Measurements from ENCODE around the gene MEIS2.

MEIS2 gene

DNA sequence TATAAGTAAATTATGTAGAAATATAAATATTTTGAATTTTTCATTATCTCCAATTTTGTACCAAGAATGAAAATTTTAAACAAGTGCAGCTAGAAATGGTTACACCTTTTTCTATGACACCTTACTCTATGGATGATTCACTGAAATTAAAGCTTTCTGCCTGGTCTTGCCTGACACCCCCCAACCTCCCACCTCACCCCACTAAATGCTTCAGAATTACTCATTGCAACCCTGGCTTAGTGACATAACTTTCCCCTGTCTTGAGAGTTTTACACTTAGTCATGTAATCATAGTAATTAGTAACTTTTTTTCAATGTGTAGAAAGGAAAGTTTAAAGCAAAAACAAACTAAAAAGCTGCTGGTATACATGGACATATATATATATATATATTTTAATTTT, 42.0 kb upstream of the MEIS2 start (continued):
- TF ChIP-seq, protein P1, sequence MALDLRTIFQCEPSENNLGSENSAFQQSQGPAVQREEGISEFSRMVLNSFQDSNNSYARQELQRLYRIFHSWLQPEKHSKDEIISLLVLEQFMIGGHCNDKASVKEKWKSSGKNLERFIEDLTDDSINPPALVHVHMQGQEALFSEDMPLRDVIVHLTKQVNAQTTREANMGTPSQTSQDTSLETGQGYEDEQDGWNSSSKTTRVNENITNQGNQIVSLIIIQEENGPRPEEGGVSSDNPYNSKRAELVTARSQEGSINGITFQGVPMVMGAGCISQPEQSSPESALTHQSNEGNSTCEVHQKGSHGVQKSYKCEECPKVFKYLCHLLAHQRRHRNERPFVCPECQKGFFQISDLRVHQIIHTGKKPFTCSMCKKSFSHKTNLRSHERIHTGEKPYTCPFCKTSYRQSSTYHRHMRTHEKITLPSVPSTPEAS (tag by site-specific recombination; IDR thresholded peaks at IDR 0.05): no peak
- TF ChIP-seq ZNF157 (tag by site-specific recombination; IDR thresholded peaks at IDR 0.05): no peak
- no peak for TF ChIP-seq ZNF280D (tag by site-specific recombination; IDR thresholded peaks at IDR 0.05)
- no peak for TF ChIP-seq ZNF626 (tag by site-specific recombination; IDR thresholded peaks at IDR 0.05)
- TF ChIP-seq ZNF473 (tag by site-specific recombination; IDR thresholded peaks at IDR 0.05): no peak
- TF ChIP-seq SP3 (tag by site-specific recombination; IDR thresholded peaks at IDR 0.05): no peak
- no peak for TF ChIP-seq ZNF140 (tag by site-specific recombination; IDR thresholded peaks at IDR 0.05)
- TF ChIP-seq ZNF707 (tag by site-specific recombination; IDR thresholded peaks at IDR 0.05): no peak
- TF ChIP-seq KLF10 (tag by site-specific recombination; IDR thresholded peaks at IDR 0.05): no peak
- no peak for TF ChIP-seq ZNF623 (tag by site-specific recombination; IDR thresholded peaks at IDR 0.05)
- TF ChIP-seq ZNF571 (tag by site-specific recombination; IDR thresholded peaks at IDR 0.05): no peak
- TF ChIP-seq ZBTB17 (tag by site-specific recombination; IDR thresholded peaks at IDR 0.05): no peak
- TF ChIP-seq, protein P2, sequence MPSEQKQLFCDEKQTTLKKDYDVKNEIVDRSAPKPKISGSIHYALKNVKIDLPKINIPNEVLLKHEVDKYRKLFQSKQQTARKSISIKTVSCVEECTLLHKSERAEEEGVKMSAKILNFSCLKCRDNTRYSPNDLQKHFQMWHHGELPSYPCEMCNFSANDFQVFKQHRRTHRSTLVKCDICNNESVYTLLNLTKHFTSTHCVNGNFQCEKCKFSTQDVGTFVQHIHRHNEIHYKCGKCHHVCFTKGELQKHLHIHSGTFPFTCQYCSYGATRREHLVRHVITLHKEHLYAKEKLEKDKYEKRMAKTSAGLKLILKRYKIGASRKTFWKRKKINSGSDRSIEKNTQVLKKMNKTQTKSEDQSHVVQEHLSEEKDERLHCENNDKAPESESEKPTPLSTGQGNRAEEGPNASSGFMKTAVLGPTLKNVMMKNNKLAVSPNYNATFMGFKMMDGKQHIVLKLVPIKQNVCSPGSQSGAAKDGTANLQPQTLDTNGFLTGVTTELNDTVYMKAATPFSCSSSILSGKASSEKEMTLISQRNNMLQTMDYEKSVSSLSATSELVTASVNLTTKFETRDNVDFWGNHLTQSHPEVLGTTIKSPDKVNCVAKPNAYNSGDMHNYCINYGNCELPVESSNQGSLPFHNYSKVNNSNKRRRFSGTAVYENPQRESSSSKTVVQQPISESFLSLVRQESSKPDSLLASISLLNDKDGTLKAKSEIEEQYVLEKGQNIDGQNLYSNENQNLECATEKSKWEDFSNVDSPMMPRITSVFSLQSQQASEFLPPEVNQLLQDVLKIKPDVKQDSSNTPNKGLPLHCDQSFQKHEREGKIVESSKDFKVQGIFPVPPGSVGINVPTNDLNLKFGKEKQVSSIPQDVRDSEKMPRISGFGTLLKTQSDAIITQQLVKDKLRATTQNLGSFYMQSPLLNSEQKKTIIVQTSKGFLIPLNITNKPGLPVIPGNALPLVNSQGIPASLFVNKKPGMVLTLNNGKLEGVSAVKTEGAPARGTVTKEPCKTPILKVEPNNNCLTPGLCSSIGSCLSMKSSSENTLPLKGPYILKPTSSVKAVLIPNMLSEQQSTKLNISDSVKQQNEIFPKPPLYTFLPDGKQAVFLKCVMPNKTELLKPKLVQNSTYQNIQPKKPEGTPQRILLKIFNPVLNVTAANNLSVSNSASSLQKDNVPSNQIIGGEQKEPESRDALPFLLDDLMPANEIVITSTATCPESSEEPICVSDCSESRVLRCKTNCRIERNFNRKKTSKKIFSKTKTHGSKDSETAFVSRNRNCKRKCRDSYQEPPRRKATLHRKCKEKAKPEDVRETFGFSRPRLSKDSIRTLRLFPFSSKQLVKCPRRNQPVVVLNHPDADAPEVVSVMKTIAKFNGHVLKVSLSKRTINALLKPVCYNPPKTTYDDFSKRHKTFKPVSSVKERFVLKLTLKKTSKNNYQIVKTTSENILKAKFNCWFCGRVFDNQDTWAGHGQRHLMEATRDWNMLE (tag by site-specific recombination; conservative IDR thresholded peaks at IDR 0.05; ENCODE audit: low read depth): no peak
- TF ChIP-seq GLI2 (tag by site-specific recombination; IDR thresholded peaks at IDR 0.05; ENCODE audit: borderline replicate concordance, low read depth): no peak

DNA sequence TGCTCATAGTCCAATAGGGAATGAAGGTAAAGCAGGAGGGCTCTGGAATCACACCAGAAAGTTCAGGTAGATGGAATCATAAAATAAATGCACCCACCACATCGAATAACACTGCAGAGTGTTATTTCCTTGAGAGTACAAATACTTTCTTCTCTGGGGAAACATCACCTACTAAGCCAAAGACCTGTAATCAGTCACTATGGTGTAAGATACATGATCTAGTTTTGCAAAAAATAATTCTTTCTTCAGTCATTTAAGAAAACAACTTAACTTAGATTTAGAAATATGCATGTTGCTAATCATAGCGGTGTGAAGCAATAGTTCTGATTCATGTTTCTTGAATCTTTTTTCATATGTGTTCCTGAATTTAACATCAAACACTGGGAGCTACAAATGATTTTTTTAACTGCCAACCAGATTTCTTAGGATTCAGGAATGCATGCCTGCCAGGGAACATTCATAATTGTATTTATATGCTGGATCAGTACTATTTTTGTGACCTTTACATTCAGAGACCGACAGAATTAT, 40.2 kb upstream of the MEIS2 start:
- Histone ChIP-seq H3K36me3 (ENCODE audit: control insufficient read depth in 2 of 2, insufficient read depth in 1 of 2, low read length in 2 of 2) (no peaks in the 10 kb centered on the region), H3K4me1 (ENCODE audit: control insufficient read depth, insufficient read depth, low read length) (no peaks in the 10 kb centered on the region), H3K27ac (ENCODE audit: extremely low read depth, low read depth, low read length) (no peak overlapping the region), H3K4me3 (ENCODE audit: low read depth, low read length) (no peak overlapping the region), H3K9me3 (ENCODE audit: control insufficient read depth, insufficient read depth, low read depth, low read length) (no peaks in the 10 kb centered on the region)
- POLR2A ChIA-PET: no interaction called here
- CTCF ChIA-PET: no interaction called here
- no peak for TF ChIP-seq ZNF549 (tag by site-specific recombination; IDR thresholded peaks at IDR 0.05)
- TF ChIP-seq MEIS1 (CRISPR knock-in tag; IDR thresholded peaks at IDR 0.05; ENCODE audit: borderline replicate concordance): no peak
- no peak for TF ChIP-seq MZF1 (tag by site-specific recombination; IDR thresholded peaks at IDR 0.05; ENCODE audit: borderline replicate concordance)
- TF ChIP-seq ZBTB8A (tag by site-specific recombination; IDR thresholded peaks at IDR 0.05): no peak
- TF ChIP-seq, protein P3, sequence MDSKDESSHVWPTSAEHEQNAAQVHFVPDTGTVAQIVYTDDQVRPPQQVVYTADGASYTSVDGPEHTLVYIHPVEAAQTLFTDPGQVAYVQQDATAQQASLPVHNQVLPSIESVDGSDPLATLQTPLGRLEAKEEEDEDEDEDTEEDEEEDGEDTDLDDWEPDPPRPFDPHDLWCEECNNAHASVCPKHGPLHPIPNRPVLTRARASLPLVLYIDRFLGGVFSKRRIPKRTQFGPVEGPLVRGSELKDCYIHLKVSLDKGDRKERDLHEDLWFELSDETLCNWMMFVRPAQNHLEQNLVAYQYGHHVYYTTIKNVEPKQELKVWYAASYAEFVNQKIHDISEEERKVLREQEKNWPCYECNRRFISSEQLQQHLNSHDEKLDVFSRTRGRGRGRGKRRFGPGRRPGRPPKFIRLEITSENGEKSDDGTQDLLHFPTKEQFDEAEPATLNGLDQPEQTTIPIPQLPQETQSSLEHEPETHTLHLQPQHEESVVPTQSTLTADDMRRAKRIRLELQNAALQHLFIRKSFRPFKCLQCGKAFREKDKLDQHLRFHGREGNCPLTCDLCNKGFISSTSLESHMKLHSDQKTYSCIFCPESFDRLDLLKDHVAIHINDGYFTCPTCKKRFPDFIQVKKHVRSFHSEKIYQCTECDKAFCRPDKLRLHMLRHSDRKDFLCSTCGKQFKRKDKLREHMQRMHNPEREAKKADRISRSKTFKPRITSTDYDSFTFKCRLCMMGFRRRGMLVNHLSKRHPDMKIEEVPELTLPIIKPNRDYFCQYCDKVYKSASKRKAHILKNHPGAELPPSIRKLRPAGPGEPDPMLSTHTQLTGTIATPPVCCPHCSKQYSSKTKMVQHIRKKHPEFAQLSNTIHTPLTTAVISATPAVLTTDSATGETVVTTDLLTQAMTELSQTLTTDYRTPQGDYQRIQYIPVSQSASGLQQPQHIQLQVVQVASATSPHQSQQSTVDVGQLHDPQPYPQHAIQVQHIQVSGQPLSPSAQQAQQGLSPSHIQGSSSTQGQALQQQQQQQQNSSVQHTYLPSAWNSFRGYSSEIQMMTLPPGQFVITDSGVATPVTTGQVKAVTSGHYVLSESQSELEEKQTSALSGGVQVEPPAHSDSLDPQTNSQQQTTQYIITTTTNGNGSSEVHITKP (tag by site-specific recombination; IDR thresholded peaks at IDR 0.05): no peak
- TF ChIP-seq ZSCAN18 (tag by site-specific recombination; IDR thresholded peaks at IDR 0.05): no peak
- TF ChIP-seq ZNF837 (tag by site-specific recombination; IDR thresholded peaks at IDR 0.05): no peak
- TF ChIP-seq BCL6B (tag by site-specific recombination; IDR thresholded peaks at IDR 0.05): no peak

All from HEK293 (cell line).